ENCODE data around the gene XRCC4.

GRCh38 chr5:83048811-83049210, 28.5 kb upstream of the XRCC4 start:
- TF ChIP-seq CTCF (conservative IDR thresholded peaks at IDR 0.05; ENCODE audit: low read depth, low read length) (no peak), EZH2 (IDR thresholded peaks at IDR 0.05; ENCODE audit: low read length, unreplicated experiment) (no peak)
